ENCODE results near the gene ILDR2. TPM values are rescaled to one million over a fixed set of nuclear protein-coding genes. Genes with fewer than 3 reads are reported as not detected.

Gene ILDR2
- total and polyA plus RNA-seq, 4 donors = 0.06 to 3.8 (median 0.33) TPM

DNA sequence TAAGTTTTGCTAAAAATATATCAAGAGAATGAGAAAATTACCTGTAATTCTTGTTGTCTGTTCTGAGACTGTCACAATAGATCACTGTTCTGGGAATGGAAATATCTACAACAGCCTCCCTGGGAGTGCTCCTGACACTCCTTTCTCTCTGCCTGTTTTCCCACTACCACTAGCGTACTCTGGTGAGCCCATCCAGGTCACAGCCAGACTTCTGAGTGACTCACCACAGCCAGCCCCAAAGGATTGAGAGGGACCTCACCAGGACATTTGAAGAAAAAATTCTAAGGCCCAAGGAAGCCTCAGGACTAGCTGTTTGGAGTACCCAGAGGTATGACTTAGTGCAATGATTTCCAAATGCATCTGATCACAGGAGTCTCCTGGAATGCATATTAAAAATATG is 60.3 kb downstream of the ILDR2 start:
- H3K27ac ChIP-seq (ENCODE audit: low read depth in 1 of 2, low read length in 1 of 2) = no peak overlapping the region
- 95 to 100% methylated on average over 1 of the region's 1 CpG for WGBS, 2 donors
- no peaks in the 10 kb centered on the region for H3K36me3 ChIP-seq (ENCODE audit: control insufficient read depth in 4 of 4, insufficient read depth in 4 of 4, low read length in 4 of 4)
- DNase-seq = no peak
- H3K9me3 ChIP-seq (ENCODE audit: control insufficient read depth in 4 of 4, insufficient read depth in 3 of 4, low read length in 3 of 4) = no peaks in the 10 kb centered on the region
- H3K9ac ChIP-seq (ENCODE audit: insufficient read depth in 1 of 2, low read length in 2 of 2) = no peak overlapping the region
- no peak overlapping the region for H3K4me3 ChIP-seq
- ATAC-seq (ENCODE audit: insufficient read depth, low FRiP score) = no peak
- H3K4me1 ChIP-seq (ENCODE audit: control insufficient read depth in 5 of 5, insufficient read depth in 5 of 5, low read length in 5 of 5) = no peaks in the 10 kb centered on the region
- TF ChIP-seq, protein P1, sequence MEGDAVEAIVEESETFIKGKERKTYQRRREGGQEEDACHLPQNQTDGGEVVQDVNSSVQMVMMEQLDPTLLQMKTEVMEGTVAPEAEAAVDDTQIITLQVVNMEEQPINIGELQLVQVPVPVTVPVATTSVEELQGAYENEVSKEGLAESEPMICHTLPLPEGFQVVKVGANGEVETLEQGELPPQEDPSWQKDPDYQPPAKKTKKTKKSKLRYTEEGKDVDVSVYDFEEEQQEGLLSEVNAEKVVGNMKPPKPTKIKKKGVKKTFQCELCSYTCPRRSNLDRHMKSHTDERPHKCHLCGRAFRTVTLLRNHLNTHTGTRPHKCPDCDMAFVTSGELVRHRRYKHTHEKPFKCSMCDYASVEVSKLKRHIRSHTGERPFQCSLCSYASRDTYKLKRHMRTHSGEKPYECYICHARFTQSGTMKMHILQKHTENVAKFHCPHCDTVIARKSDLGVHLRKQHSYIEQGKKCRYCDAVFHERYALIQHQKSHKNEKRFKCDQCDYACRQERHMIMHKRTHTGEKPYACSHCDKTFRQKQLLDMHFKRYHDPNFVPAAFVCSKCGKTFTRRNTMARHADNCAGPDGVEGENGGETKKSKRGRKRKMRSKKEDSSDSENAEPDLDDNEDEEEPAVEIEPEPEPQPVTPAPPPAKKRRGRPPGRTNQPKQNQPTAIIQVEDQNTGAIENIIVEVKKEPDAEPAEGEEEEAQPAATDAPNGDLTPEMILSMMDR (IDR thresholded peaks at IDR 0.05; ENCODE audit: control extremely low read depth, extremely low read depth) = no peak
- H3K27me3 ChIP-seq (ENCODE audit: control insufficient read depth in 3 of 3, insufficient read depth in 3 of 3, low read length in 2 of 3) = peaks cover 14 to 27% (median 24%) of the 10 kb centered on the region in 3 donors

DNA sequence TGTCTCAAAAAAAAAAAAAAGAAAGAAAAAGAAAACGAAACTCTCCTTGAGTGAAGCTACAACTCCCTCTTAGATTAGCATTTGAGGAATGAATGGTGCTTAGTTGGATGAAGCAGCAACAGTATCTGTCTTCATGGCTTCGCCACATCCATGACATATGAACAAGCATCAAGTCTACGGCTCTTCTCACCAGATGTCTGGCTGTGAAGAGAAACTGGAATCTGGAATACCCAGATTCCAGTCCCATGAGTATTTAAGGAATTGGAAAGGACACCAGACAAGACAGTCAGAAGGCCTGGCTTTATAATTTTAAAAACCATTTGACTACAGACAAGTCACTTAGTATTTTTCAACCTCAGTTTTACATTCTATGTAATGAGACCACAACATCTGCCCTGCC is 61.2 kb downstream of the ILDR2 start:
- TF ChIP-seq, protein P1 (IDR thresholded peaks at IDR 0.05; ENCODE audit: control extremely low read depth, extremely low read depth) = no peak
- Histone ChIP-seq H3K9ac (ENCODE audit: insufficient read depth in 1 of 2, low read length in 2 of 2) (no peak overlapping the region), H3K9me3 (ENCODE audit: control insufficient read depth in 4 of 4, insufficient read depth in 3 of 4, low read length in 3 of 4) (no peaks in the 10 kb centered on the region), H3K4me3 (no peak overlapping the region), H3K4me1 (ENCODE audit: control insufficient read depth in 5 of 5, insufficient read depth in 5 of 5, low read length in 5 of 5) (no peaks in the 10 kb centered on the region), H3K27ac (ENCODE audit: low read depth in 1 of 2, low read length in 1 of 2) (no peak overlapping the region), H3K27me3 (ENCODE audit: control insufficient read depth in 3 of 3, insufficient read depth in 3 of 3, low read length in 2 of 3) (peaks cover 7 to 18% (median 14%) of the 10 kb centered on the region in 3 donors), H3K36me3 (ENCODE audit: control insufficient read depth in 4 of 4, insufficient read depth in 4 of 4, low read length in 4 of 4) (no peaks in the 10 kb centered on the region)
- no peak for ATAC-seq (ENCODE audit: insufficient read depth, low FRiP score)
- no peak for DNase-seq
- 82 to 83% methylated on average over 3 of the region's 3 CpGs for WGBS, 2 donors

DNA sequence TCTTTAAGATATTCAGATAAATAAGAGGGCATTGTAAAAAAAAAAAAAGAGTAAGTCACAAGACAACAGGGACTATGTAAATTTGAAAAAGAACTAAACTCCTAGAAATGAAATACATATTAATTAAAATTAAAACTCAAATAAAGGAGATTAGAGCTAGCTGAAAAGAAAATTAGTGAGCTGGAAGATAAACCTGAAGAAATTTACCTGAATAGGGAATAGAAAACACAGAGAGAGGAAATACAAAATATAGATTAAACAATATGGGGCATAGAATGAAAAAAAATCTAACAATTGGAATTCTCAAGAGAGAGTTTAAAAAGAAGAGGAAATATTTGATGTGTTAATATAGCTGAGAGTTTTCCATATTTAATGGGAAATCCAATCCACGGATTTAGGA is 63.7 kb downstream of the ILDR2 start:
- TF ChIP-seq, protein P1 (IDR thresholded peaks at IDR 0.05; ENCODE audit: control extremely low read depth, extremely low read depth) = no peak
- Histone ChIP-seq H3K4me1 (ENCODE audit: control insufficient read depth in 5 of 5, insufficient read depth in 5 of 5, low read length in 5 of 5) (no peaks in the 10 kb centered on the region), H3K27me3 (ENCODE audit: control insufficient read depth in 3 of 3, insufficient read depth in 3 of 3, low read length in 2 of 3) (peaks cover 0 to 3% (median 0%) of the 10 kb centered on the region in 3 donors), H3K9me3 (ENCODE audit: control insufficient read depth in 4 of 4, insufficient read depth in 3 of 4, low read length in 3 of 4) (no peaks in the 10 kb centered on the region), H3K4me3 (no peak overlapping the region), H3K36me3 (ENCODE audit: control insufficient read depth in 4 of 4, insufficient read depth in 4 of 4, low read length in 4 of 4) (no peaks in the 10 kb centered on the region), H3K27ac (ENCODE audit: low read depth in 1 of 2, low read length in 1 of 2) (no peak overlapping the region), H3K9ac (ENCODE audit: insufficient read depth in 1 of 2, low read length in 2 of 2) (no peak overlapping the region)
- DNase-seq (no peak), ATAC-seq (ENCODE audit: insufficient read depth, low FRiP score) (no peak)
- 95% methylated on average over 1 of the region's 1 CpG for WGBS, 2 donors

DNA sequence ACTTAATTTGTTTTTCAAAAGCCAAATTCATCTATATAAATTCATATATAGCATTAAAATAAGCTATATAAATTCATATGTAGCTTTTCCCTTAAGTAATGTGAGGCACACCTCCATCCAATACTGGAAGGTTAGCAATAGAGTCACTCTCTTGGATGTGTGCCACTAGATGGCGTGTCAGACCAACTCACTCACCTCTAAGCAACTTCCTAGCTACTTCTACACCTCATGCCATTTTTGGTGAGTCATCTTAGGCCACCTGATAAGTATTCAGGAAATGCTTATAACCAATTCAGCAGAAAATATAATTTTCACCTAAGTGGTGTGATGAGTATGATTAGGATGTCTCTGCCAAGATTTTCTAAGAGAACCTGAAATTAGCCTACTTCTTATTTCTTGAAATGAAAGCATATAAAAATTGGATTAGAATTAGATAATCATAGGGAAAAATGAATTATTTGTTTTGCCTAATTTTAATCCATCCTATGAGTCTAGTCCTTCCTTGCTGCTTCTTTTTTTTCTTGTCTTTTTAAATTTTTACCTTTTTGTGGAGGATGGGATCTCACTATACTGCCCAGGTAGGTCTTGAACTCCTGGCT is 64.8 kb downstream of the ILDR2 start:
- TF ChIP-seq, protein P1 (IDR thresholded peaks at IDR 0.05; ENCODE audit: control extremely low read depth, extremely low read depth) = peak; percentile 75
- no peak overlapping the region for H3K4me3 ChIP-seq
- ATAC-seq (ENCODE audit: insufficient read depth, low FRiP score) = peak; percentile 89
- no peaks in the 10 kb centered on the region for H3K9me3 ChIP-seq (ENCODE audit: control insufficient read depth in 4 of 4, insufficient read depth in 3 of 4, low read length in 3 of 4)
- WGBS, 2 donors = 0% methylated on average over 1 of the region's 1 CpG
- no peaks in the 10 kb centered on the region for H3K36me3 ChIP-seq (ENCODE audit: control insufficient read depth in 4 of 4, insufficient read depth in 4 of 4, low read length in 4 of 4)
- no peak overlapping the region for H3K9ac ChIP-seq (ENCODE audit: insufficient read depth in 1 of 2, low read length in 2 of 2)
- DNase-seq = peak; percentile 61 to 86 (median 70)
- H3K27ac ChIP-seq (ENCODE audit: low read depth in 1 of 2, low read length in 1 of 2) = no peak overlapping the region
- no peaks in the 10 kb centered on the region for H3K27me3 ChIP-seq (ENCODE audit: control insufficient read depth in 3 of 3, insufficient read depth in 3 of 3, low read length in 2 of 3)
- H3K4me1 ChIP-seq (ENCODE audit: control insufficient read depth in 5 of 5, insufficient read depth in 5 of 5, low read length in 5 of 5) = no peaks in the 10 kb centered on the region

Measured in lung (tissue), 12 donors.